ENCODE measurements around the gene MBNL2. TPM values are rescaled to one million over a fixed set of nuclear protein-coding genes. Genes with fewer than 3 reads are reported as not detected.

The MBNL2 gene
- total RNA-seq, 1 experiment from 2014 or later = 0.17 TPM

GRCh38 chr13:97392020-97392419, 169.9 kb downstream of the MBNL2 start:
- Histone ChIP-seq H4K91ac (ENCODE audit: insufficient read length, low read depth, low read length) (no peak overlapping the region), H2BK120ac (ENCODE audit: low read depth, low read length, poor library complexity, severe bottlenecking) (no peak overlapping the region), H3K4me2 (ENCODE audit: insufficient read depth, insufficient read length, low read length) (no peak overlapping the region), H2BK12ac (ENCODE audit: insufficient read length, low read depth, low read length) (no peak overlapping the region), H4K20me1 (ENCODE audit: control insufficient read depth, insufficient read depth, insufficient read length) (no peaks in the 10 kb centered on the region), H2AFZ (ENCODE audit: low read length) (no peak overlapping the region), H2BK20ac (ENCODE audit: low read depth, low read length, poor library complexity, severe bottlenecking) (no peak overlapping the region), H3K23ac (ENCODE audit: insufficient read length, low read depth, low read length) (no peak overlapping the region), H2AK5ac (ENCODE audit: insufficient read length, low read length) (no peak overlapping the region), H2BK15ac (ENCODE audit: low read depth, low read length) (no peak overlapping the region), H4K8ac (replicated peaks; ENCODE audit: insufficient read length, low read depth, low read length) (no peak overlapping the region), H3K18ac (ENCODE audit: insufficient read length, low read depth, low read length) (no peak overlapping the region), H3T11ph (ENCODE audit: low read length) (no peak overlapping the region), H3K14ac (ENCODE audit: insufficient read depth, low read length) (no peak overlapping the region), H3K4ac (ENCODE audit: low read depth, low read length) (no peak overlapping the region), H2BK5ac (ENCODE audit: insufficient read length, low read length) (no peak overlapping the region), H3K9me3 (ENCODE audit: control insufficient read depth, low read depth, low read length) (no peaks in the 10 kb centered on the region), H3K56ac (ENCODE audit: insufficient read length, low read depth, low read length) (no peak overlapping the region), H3K4me1 (ENCODE audit: insufficient read depth, low read length) (no peaks in the 10 kb centered on the region), H3K9ac (ENCODE audit: extremely low read depth, insufficient read length, low read length) (no peak overlapping the region), H3K27me3 (ENCODE audit: insufficient read depth, low read length) (no peaks in the 10 kb centered on the region), H4K5ac (ENCODE audit: insufficient read length, low read depth, low read length) (no peak overlapping the region), H3K79me2 (ENCODE audit: insufficient read depth, low read length) (no peaks in the 10 kb centered on the region), H3K79me1 (ENCODE audit: insufficient read depth, low read depth, low read length, poor library complexity, severe bottlenecking) (no peaks in the 10 kb centered on the region), H3K23me2 (ENCODE audit: insufficient read length, low read depth, low read length, poor library complexity, severe bottlenecking) (no peaks in the 10 kb centered on the region), H3K27ac (ENCODE audit: insufficient read length, low read depth, low read length) (no peak overlapping the region)
- Mint-ChIP-seq H3K4me1 (no peaks in the 10 kb centered on the region), H3K36me3 (ENCODE audit: insufficient read depth in 1 of 3, low read depth in 3 of 3) (no peaks in the 10 kb centered on the region), H3K9me3 (no peaks in the 10 kb centered on the region), H3K27me3 (ENCODE audit: low read depth) (peaks cover 5% of the 10 kb centered on the region), H3K27ac (no peak overlapping the region), H3K4me3 (no peak overlapping the region)
- TF ChIP-seq CTCF (conservative IDR thresholded peaks at IDR 0.05) = no peak
- no peak for DNase-seq
- no CpG with 5 or more reads among the region's 1 CpG for WGBS (ENCODE audit: extremely low coverage, insufficient read length, low lambda C conversion rate)

Measured in H9 (cell line).